Right renal cortex interstitium (tissue), 3 donors: ENCODE results near the gene SEC22C. TPM values are rescaled to one million over a fixed set of nuclear protein-coding genes. Genes with fewer than 3 reads are reported as not detected.
"Not testable (repeated sequence)": the region's sequence is repeated elsewhere in the genome, so short reads cannot be mapped to it uniquely, and the experiment has no call there.

ENCODE experiments used
- DNase-seq, 3 donors: peaks; one replicate each; pipeline ENCODE4 v3.0.0-alpha.2; 2013; ENCODE audit warnings: low read depth in 3 of 3, low spot score in 2 of 3
- polyA plus RNA-seq, 3 donors: library from polyadenylated mRNA; unstranded; fragments of 120-200 nt; gene quantifications; one replicate each; pipeline ENCODE4 v1.2.1, GENCODE V29; 2013; ENCODE audit not compliant: insufficient read length in 3 of 3

Gene SEC22C, protein sequence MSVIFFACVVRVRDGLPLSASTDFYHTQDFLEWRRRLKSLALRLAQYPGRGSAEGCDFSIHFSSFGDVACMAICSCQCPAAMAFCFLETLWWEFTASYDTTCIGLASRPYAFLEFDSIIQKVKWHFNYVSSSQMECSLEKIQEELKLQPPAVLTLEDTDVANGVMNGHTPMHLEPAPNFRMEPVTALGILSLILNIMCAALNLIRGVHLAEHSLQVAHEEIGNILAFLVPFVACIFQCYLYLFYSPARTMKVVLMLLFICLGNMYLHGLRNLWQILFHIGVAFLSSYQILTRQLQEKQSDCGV
- polyA plus RNA-seq, result 10 to 100 TPM; 41.0 to 45.8 (median 44.6) TPM

DNA sequence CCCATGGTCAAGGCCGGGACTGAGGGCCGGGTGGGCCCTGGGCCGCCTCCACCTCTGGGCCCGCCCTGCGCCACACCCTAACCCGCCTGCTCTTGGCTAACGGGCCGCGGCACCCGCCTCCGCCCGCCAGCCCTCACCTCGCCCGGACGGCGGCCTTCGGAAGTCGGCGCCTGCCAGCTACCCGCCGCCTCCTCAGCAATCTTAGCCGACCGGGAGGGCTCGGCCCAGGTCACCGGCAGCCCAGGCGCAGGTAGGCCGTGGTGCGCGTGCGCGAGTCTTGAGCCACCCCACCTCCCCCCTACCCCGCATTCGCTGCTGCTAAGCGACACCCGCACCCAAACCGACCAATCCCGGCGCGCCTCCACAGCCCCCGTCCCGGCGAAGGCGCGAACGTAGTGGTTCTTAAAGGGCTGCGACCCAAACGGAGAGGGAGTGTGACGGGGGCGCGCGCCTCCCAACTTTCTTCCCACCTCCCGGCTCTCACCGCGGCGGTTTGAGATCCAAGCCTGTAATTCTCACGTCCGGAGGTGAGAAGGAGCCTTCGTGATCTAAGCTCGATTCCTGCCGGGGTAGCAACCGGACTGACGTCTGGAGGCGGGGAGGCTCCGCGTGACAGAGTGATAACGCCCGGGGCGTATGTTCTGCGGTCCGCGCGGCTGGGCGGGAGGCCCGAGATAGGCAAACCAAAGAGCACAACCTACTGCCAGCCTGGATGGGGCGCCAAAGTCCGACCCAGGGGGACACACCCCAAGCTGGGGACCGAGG is at the start of gene SEC22C:
Gene SEC22C, minus strand, starts transcription at position 259 of the 765 bp plus-strand sequence. CDS start 12,921 bp downstream, outside the sequence.
- peak; percentile 76 to 85 (median 78) for DNase-seq

DNA sequence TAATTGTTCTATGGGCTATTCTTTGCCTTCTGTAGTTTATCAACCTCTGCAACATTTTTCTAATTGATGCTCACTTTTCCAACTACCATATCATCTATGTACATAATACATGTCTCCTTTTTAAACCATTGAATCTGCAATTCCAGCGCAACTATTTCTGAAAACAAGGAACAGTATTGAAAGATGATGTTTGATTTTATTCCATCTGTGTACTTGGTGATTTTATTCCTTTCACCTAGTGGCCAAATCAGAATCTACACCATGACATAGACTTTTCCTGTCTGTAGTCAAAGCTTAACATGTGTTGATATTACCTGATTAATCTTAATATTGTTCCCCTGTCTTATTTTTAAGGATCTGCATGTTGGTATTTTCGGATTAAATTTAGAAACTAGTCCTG is 31.7 kb upstream of the SEC22C start:
- DNase-seq, result no peak

DNA sequence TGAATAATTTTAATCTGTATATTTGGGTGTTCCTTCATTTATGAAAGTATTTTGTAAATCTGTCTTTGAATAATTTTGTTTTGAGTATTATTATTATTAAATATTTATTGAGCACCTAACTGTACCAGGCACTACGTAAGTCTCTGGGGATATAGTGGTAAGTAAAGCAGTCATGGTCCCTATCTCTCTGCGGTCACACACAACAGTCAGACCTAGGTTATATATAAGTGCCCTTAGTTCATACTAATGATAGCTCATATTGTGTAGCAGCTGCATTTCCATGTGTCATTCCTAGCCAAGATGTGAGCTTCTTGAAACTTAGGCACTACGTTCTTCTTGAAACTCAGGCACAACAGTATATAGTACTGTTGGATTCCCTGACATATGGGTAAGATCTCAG is 31.2 kb upstream of the SEC22C start:
- no peak for DNase-seq

DNA sequence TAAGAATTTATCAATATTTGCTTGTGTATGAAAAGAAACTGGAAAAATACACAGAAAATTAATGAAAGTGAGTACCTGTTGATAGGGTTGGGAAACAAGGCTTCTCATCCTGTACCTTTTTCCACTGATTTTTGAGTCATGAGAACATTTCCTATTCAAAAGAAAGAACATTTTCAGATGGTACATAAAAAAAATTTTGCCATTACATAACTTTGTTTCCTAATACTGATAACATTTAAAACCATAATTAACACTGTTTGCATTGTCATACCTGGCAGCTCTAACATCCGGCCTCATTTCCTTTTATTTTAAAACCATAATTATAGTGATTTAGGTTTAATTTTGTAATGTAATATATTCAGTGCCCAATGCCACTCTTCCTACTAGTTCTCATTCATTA is 30.4 kb upstream of the SEC22C start:
- DNase-seq, result no peak

DNA sequence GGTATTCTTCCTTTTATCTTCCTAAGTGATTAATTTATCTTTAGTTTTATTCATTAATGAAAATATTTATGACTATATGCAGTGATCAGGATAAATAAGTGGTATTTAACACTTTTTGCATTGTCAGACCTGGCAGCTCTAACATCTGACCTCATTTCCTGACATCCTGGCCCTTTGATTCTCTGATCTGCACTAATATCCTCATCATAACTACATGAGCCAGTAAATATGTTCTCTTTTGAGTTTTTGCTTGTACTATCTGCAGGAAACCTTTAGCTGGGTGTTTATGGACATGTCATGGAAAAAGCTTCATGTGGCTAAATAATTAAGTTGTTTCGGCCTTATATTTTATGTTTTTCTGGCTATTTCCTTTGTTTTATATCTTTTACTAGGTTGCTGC is 29.2 kb upstream of the SEC22C start:
- DNase-seq, result no peak

DNA sequence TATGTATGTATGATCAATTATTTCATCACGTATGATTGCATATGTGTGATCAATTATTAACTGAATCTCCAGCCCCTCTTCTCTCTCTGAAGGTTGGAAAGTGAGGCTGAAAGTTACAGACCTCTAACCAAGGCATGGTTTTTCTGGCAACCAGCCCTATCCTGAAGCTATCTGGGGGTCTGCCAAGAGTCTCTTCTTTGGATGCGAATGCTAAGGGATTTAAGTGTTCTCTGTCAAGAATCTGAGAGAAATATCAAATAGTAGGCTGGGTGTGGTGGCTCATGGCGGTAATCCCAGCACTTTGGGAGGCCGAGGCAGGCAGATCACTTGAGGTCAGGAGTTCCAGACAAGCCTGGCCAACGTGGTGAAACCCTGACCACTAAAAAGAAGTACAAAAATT is 26.8 kb upstream of the SEC22C start:
- DNase-seq, result no peak

DNA sequence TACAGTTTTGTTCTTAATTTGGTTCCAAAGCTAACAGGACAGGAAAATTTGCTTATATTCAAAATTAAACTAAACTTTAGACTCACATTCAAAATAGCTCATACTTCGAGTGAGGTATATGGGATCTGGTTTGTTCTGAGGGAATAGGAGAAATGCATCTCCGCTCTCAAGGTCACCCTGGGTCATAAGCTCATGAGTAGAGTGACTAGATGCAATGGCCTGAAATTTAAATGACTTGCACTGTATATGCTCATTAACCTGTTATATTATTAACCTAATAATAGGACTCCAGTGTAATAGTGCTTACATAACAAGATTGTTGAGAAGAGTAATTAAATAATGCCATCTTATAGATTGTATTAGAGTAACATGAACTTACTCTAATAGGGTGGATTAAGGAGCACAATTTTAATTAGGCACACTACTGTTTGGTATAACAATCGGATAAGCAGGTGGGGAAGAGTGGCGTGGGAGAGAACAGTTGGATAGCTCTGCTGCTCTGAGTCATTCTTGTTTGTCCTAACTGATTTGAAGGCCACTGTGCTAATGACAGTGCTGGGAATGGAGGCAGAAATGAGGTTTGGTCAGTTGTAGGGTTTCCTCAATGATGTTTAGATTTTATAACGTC is 23.9 kb upstream of the SEC22C start:
- no peak for DNase-seq

DNA sequence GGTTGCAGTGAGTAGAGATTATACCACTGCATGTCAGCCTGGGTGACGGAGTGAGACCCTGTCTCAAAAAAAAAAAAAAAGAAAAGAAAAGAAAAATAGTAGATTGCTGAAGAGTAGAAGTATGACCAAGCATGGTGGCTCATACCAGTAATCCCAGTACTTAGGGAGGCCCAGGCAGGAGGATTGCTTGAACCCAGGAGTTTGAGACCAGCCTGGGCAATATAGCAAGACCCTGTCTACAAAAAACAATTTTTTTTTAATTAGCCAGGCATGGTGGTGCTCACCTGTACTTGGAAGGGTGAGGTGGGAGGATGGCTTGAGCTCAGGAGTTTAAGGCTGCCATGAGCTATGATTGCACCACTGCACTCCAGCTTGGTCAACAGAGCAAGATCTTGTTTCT is 21.2 kb upstream of the SEC22C start:
- no peak for DNase-seq

DNA sequence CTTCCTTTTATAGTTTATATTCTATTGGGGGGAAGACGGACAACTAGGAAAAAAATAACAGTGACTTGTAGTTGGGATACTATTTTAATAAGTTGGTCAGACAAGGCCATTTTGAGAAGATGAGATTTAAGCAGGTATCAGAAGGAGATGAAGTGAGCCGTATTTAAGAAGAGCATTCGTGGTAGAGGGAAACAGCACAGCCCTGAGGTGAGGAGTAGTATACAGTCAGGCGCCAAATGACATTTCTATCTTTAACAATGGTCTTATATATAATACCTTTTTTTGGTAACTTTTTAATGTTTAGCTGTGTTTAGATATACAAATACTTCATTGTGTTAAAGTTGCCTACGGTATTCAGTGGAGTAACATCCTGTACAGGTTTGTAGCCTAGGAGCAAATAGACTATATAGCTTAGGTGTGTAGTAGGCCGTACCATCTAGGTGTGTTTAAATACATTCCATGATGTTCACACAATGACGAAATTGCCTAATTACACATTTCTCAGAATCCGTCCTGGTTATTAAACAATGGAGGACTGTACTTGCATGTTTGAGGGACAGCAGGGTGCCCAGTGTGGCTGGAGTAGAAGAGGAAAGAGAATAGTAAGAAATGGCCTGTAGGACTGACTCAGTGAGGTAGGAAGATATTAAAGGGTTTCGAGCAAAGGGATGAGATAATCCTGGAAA is 20.3 kb upstream of the SEC22C start:
- DNase-seq, result no peak

DNA sequence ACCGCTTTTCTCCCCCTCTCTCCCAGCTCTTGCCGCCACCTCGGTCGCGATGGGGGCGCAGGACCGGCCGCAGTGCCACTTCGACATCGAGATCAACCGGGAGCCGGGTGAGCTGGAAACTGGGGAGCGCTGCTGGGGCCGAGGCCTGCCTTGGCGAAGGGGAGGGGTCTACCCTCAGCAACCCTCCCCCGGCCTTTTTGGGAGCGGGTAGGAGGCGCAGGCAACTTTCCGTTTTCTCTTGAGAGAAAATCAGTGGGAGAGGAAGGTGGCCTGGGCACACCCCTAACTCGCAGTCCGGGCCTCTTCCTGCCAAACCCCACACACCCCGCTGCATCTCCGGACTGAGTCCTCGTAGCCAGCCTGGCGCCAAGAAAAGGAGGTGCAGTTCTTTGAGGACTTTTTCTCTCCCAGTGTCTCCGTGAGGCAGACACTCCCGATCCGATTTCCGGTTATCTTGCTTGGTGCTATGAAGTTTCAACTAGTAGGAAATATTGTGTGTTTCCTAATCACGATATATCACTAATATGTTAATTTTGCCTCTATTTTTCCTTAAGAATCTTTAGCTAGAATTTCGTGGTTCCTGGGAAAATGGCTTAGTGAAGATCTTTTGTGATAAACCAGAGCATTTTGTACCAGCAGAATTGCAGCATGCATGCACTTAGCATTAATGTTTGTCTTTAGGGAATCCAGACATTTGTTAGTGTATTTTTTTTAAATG is 19.4 kb upstream of the SEC22C start:
- no peak for DNase-seq

DNA sequence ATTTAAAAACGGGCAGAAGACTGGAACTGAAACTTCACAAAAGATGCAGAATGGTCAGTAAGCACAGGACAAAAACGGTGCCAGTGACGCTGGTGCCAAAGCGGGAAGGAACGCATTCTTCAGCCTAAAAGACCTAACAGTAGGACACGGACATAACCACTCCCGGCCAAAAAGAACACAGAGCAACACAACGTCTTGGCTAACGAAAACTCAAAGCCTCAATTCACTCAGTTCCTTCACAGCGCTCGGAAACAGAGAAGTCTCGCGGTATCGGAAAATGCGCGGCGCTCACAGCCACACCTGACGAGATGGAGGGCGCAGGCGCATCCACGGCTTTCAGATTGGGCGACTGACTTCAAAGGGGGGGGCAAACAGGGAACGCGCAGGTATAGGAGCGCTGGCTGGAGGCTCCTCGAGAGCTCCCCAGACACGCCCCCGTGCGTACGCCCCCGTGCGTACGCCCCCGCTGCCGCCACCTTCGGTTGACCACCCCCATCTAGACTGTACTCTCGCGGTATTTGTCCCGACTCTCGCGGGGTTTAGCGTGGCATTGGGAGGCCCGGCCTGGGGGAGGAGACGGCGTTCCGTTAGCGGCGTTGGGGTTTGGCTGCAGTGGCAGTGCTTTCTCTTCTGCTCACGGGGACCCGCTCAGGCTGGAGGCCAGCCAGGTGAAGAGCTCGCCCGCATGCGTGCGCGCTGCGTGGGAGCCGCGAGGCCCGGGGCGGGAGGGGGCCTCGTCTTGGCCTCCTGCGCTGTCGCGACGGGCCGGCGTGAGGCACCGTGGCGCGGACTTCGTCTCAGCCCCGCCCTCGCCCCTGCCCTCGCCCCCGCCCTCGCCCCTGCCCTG is 18.6 kb upstream of the SEC22C start, which contains the start of gene NKTR:
Gene NKTR, plus strand, starts transcription at position 576 of the 847 bp plus-strand sequence. CDS start 321 bp downstream, outside the sequence.
- peak; percentile 96 to 99 (median 96) for DNase-seq

DNA sequence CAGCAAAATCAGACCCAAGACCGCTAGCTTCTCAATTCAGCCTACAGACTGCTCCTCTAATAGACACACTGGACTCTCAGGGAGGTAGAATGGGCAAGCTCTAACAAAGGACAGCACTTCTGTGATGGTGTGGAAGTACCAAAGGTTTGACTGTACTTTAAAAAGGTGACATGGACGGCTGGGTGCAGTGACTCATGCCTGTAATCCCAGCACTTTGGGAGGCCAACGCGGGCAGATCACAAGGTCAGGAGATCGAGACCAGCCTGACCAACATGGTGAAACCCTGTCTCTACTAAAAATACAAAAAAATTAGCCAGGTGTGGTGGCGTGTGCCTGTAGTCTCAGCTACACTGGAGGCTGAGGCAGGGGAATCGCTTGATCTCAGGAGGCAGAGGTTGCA is 15.3 kb upstream of the SEC22C start:
- DNase-seq, result not testable (repeated sequence)

DNA sequence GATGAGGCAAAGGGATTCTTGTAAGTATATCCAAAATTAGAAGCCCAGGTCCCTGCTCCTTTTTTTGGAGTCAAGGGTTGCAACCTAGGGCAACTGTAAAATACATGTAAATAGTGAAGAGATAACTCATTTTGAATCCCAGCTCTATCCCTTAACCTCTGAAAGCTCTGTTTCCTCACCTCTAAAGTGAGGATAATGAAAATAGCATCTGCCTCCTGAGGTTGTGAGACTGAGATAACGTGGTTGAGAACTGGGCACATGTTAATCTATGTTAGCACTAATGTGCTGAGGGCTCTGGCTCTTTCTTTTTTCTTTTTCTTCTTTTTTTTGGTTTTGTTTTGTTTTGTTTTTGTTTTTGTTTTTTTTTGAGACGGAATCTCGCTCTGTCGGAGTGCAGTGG is 13.9 kb upstream of the SEC22C start:
- DNase-seq, result no peak

DNA sequence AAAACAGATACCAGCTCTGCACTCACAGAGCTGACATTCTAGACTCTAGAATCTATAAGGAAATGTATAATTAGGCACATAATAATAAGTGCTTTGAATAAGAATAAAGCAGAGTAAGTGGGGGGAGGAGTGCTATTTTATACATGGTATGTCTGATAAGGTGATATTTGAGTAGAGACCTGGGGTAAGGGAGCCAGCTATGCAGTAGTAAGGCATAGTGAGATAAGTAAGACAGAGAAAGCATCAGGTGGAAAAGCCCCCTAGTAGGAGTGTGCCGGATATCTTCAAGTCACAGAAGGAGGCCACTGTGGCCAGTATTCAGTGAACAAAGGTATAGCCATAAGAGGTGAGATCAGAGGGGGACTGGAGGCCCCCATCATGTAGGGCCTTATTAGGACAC is 11.9 kb upstream of the SEC22C start:
- no peak for DNase-seq

DNA sequence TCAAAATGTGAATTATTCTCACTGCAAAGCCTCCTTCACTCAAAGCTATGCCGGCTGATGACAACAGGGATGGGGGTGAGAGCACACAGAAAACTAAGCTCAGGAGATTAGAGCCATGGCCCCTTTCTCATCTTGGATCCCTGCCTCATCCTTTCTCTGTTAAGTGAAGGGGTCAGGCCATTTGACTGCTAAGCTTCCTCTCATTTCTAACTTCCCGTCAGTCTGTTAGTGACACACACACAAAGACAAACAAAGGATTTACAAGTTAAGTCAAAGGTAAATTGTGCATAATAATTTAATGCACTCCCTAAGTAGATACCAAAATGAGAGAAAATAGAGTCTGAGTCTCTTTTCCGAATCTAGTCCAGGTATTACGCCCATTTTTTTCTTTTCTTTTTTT is 10.0 kb upstream of the SEC22C start:
- no peak for DNase-seq

DNA sequence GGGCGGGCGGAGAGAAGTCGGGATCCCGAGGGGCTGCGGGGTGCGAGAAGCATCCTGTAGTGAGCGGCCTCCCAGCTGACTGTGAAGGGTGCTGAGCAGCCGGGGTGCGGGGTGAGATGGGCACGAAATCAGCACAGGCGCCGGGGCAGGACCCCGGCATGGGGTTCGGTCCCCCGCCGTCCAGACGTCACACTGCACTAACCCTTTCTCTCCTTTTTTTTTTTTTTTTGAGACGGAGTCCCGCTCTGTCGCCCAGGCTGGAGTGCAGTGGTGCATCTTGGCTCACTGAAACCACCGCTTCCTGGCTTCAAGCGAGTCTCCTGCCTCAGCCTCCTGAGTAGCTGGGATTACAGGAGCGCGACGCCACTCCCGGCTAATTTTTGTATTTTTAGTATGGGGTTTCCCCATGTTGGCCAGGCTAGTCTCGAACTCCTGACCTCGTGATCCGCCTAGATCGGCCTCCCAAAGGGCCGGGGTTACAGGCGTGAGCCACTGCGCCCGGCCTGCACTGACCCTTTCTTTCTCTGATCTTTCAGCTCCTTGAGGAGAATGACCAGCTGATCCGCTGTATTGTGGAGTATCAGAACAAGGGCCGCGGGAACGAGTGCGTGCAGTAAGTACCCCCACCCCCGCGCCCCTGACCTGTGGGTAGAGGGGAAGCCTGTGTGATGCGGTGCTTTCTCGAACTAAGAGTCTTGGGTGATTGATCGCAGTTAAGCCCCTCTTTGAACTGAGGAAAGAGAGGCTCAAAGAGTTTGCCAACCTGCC is 9.4 kb upstream of the SEC22C start:
- no peak for DNase-seq

DNA sequence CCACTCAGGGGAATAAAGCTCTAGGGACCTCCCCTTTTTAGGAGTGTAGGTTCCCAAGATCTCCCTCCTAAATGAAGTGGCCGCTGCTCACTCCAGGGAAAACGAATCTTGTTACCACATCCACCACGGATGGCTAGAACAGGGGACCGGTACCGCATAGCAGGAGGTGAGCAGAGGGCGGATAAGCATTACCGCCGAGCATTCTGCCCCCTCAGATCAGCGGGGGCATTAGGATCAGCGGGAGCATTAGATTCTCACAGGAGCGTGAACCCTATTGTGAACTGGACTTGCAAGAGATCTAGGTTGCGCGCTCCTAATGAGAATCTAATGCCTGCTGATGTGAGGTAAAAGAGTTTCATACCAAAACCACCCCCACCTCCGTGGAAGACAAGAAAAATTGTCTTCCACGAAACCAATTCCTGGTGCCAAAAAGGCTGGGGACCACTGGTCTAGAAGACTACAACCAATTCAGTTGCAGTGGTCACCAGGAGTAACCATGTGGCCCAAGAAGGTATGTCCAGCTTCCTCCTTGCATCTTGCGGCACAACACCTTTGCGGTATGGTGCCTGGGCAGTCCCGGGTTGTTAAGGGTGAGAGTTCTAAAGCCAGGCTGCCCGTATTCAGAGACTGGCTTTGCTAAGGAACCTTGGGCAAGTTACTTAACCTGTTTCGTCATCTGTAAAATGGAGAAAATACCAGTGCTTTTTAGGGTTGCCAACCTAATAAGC is 7.8 kb upstream of the SEC22C start:
- no peak for DNase-seq

DNA sequence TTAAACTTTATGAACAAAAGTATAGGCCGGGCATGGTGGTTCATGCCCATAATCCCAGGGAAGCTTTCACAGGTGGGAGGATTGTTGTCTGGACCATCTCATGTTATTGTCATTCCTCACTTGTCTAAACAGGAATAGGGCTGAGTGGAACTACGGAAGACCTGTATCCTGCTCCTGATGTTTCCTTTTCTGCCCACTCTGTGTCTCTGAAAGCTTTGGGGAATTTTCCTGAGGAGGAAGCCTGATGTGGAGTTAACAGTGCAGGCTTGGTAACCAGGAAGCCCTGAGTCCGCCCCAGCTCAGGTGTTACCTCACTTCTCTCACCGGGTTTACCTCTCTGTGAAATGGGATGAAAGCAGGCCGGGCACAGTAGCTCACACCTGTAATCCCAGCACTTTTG is 6.9 kb upstream of the SEC22C start:
- DNase-seq, result no peak
